Thymus (tissue), 11 donors: Measurements from ENCODE around the gene HCAR2. TPM values are rescaled to one million over a fixed set of nuclear protein-coding genes. Genes with fewer than 3 reads are reported as not detected.
"Not testable (repeated sequence)": the region's sequence is repeated elsewhere in the genome, so short reads cannot be mapped to it uniquely, and the experiment has no call there.

Experiments
- DNase-seq, 9 donors: peaks; one replicate each; pipeline ENCODE4 v3.0.0-alpha.2; 2013; ENCODE audit warnings: low spot score in 9 of 9, low read depth in 6 of 9, missing footprints in 1 of 9
- H3K27ac ChIP-seq, 2 donors: one replicate each; pipeline ENCODE4 v1.5.1; 2013; ENCODE audit warnings: control low read depth in 1 of 2, low read depth in 1 of 2, low read length in 1 of 2, mild to moderate bottlenecking in 1 of 2, moderate library complexity in 1 of 2
- H3K27me3 ChIP-seq, 2 donors: one replicate each; pipeline ENCODE4 v1.5.1; 2013; ENCODE audit warnings: low read length in 1 of 2; ENCODE audit not compliant: control insufficient read depth in 2 of 2, insufficient read depth in 1 of 2
- H3K36me3 ChIP-seq, 2 donors: one replicate each; pipeline ENCODE4 v1.5.1; 2013; ENCODE audit warnings: low read length in 1 of 2, mild to moderate bottlenecking in 1 of 2, moderate library complexity in 1 of 2; ENCODE audit not compliant: control insufficient read depth in 2 of 2, insufficient read depth in 2 of 2
- H3K4me1 ChIP-seq, 2 donors: one replicate each; pipeline ENCODE4 v1.5.1; 2013; ENCODE audit warnings: low read length in 2 of 2; ENCODE audit not compliant: control insufficient read depth in 2 of 2, insufficient read depth in 2 of 2
- H3K4me3 ChIP-seq, 2 donors: one replicate each; pipeline ENCODE4 v1.5.1; 2013; ENCODE audit warnings: low read length in 2 of 2, control low read depth in 1 of 2, mild to moderate bottlenecking in 1 of 2
- H3K9me3 ChIP-seq, 2 donors: one replicate each; pipeline ENCODE4 v1.5.1; 2013; ENCODE audit warnings: low read length in 1 of 2, mild to moderate bottlenecking in 1 of 2; ENCODE audit not compliant: control insufficient read depth in 2 of 2, insufficient read depth in 1 of 2
- WGBS: extraction: QIAGEN DNeasy Blood & Tissue Kit; methylation state at CpG from one replicate; pipeline ENCODE4 v1.1.7; 2013; 5-methylcytosine and 5-hydroxymethylcytosine counted together
- polyA plus RNA-seq: library from polyadenylated mRNA; stranded (reverse); fragments of 200-250 nt; gene quantifications from one replicate; pipeline ENCODE4 v1.2.3, GENCODE V29; 2013
- total RNA-seq: library from RNA; stranded (reverse); fragments of 120-200 nt; gene quantifications from one replicate; pipeline ENCODE4 v1.2.4, GENCODE V29; 2013
- donor health status: healthy.

Gene HCAR2
- total and polyA plus RNA-seq, 2 donors = 1.8 to 4.3 TPM

- Histone ChIP-seq H3K36me3 (no peaks in the 10 kb centered on the region), H3K27ac (no peak overlapping the region), H3K4me3 (no peak overlapping the region), H3K9me3 (no peaks in the 10 kb centered on the region), H3K27me3 (no peaks in the 10 kb centered on the region), H3K4me1 (peaks cover 0 to 6% of the 10 kb centered on the region in 2 donors)
- WGBS = 5% methylated on average over 1 of the region's 1 CpG
- no peak for DNase-seq
Observed at GRCh38 chr12:122722387-122722786, 19.2 kb upstream of the HCAR2 start.

DNA sequence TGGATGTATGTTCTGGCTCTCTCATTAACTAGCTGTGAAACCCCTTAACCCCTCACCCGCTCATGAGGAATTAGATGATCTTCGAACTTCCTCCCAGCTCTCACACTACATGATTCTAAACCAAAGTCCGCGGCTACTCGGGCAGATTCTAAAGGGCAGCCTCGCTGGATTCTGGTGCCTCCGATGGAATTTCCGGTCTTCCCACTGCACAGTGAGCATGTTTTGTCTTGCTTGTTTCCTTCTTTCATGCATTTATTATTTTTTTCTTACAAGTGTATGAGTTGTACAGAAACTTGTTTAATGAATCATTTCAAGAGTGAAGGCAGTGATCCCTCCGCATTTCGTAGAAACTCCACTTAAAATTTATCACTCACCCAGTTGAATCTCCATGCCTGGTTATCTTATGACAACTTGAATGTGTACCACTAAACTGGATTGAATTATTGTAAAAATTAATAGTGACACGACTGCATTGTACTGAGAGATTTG lies 17.9 kb upstream of the HCAR2 start:
- WGBS = 94% methylated on average over 11 of the region's 11 CpGs
- H3K36me3 ChIP-seq = no peaks in the 10 kb centered on the region
- DNase-seq = no peak
- peaks cover 0 to 8% of the 10 kb centered on the region in 2 donors for H3K4me1 ChIP-seq
- no peak overlapping the region for H3K4me3 ChIP-seq
- H3K27me3 ChIP-seq = no peaks in the 10 kb centered on the region
- no peaks in the 10 kb centered on the region for H3K9me3 ChIP-seq
- no peak overlapping the region for H3K27ac ChIP-seq

DNA sequence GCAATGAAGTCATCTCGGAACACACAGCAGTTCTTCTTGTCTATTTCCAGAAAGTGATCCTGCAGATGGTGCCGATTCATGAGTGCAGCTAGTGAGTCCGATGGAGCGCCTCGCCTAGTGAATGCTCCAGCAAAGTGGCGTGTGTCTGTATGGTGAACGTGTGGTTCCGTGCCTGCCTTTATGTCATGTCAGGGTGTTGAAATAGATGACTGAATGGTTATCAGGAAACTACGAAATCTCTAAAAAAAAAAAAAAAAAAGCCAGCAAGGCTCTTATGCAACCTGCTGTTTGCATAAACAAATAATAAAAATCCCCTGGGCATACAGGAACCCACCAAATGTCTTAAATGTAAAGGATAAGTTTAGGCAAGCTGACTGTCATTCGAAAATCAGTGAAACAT lies 13.5 kb upstream of the HCAR2 start, which contains the start of gene HCAR3:
Gene HCAR3 (minus strand): TSS at position 154 of the 400 bp plus-strand sequence. CDS start 74 bp downstream, at position 80.
- H3K27me3 ChIP-seq, DNase-seq, H3K36me3 ChIP-seq, H3K27ac ChIP-seq, H3K9me3 ChIP-seq, H3K4me1 ChIP-seq, H3K4me3 ChIP-seq: not testable (repeated sequence)
- WGBS = 94% methylated on average over 10 of the region's 10 CpGs

- not testable (repeated sequence) for H3K9me3 ChIP-seq, H3K36me3 ChIP-seq, H3K4me1 ChIP-seq, DNase-seq, H3K27ac ChIP-seq, H3K27me3 ChIP-seq, H3K4me3 ChIP-seq
- 92% methylated on average over 6 of the region's 6 CpGs for WGBS
Observed at GRCh38 chr12:122715211-122715610, 12.1 kb upstream of the HCAR2 start.

GRCh38 chr12:122713491-122714188 lies 10.5 kb upstream of the HCAR2 start:
- not testable (repeated sequence) for H3K36me3 ChIP-seq, H3K4me1 ChIP-seq, H3K9me3 ChIP-seq, DNase-seq, H3K27me3 ChIP-seq, H3K27ac ChIP-seq, H3K4me3 ChIP-seq
- 89% methylated on average over 3 of the region's 10 CpGs for WGBS

GRCh38 chr12:122711266-122711665 lies 8.1 kb upstream of the HCAR2 start:
- not testable (repeated sequence) for DNase-seq, H3K36me3 ChIP-seq, H3K4me1 ChIP-seq, H3K9me3 ChIP-seq, H3K27ac ChIP-seq, H3K4me3 ChIP-seq, H3K27me3 ChIP-seq
- 98% methylated on average over 1 of the region's 1 CpG for WGBS

GRCh38 chr12:122710341-122710740 lies 7.2 kb upstream of the HCAR2 start:
- not testable (repeated sequence) for H3K4me3 ChIP-seq, H3K27me3 ChIP-seq, H3K9me3 ChIP-seq, H3K36me3 ChIP-seq, DNase-seq, H3K4me1 ChIP-seq, H3K27ac ChIP-seq
- 97% methylated on average over 2 of the region's 2 CpGs for WGBS

DNA sequence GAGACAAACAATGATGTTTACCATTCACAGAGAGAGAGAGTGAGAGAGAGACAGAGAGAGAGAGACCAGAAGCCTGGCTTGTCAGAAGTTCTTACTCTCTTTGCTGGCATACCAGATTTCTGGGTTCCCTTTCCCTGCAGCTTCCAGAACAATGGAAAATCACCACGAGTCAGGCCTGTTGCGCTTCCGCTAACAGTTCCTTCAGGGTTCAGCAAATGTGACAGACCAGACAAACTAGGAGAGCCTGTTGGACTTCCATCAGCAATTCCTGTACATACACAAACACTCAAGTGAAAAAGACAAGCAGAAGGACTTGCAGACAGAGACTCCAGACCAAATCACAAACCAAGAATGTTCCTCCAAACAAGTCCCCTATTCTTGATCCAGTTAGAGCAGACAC lies 6.1 kb upstream of the HCAR2 start:
- H3K4me3 ChIP-seq, H3K9me3 ChIP-seq, H3K27me3 ChIP-seq, H3K4me1 ChIP-seq, H3K27ac ChIP-seq, H3K36me3 ChIP-seq, DNase-seq: not testable (repeated sequence)
- WGBS = no CpG with 5 or more reads among the region's 3 CpGs

DNA sequence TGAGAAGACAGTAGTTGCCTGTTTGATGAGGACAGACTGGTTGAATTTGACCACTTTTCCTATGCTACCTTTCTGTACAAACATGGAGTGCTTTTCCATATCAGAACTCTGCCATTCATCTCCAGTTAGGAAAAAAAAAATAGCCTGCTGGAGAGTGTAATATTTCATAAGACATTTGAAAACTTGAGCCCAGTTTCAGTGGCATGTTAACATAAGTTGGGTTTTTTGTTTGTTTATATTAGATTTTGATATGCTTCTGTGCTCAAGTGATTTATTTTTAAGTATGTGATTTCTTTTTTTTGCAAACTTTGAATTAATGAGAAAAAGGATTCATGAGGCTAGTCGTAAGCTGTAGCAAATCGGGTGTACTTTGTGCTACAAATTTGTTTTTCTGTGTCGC lies 684 bp upstream of the HCAR2 start:
- 93% methylated on average over 3 of the region's 3 CpGs for WGBS
- not testable (repeated sequence) for H3K27ac ChIP-seq, H3K4me3 ChIP-seq, H3K36me3 ChIP-seq, H3K27me3 ChIP-seq, H3K4me1 ChIP-seq, H3K9me3 ChIP-seq, DNase-seq
